GM13977 (cell line): ENCODE results near the gene NRXN2.

Source experiments
- DNase-seq: peaks from one replicate; pipeline ENCODE4 v3.0.0; 2012; ENCODE audit warnings: low spot score
- in situ Hi-C: fragments of 300-500 bp; cut with MboI; formaldehyde crosslinking; loops from one replicate; pipeline ENCODE4 v1.12.0; 2022; ENCODE audit warnings: low sequenced_read_pairs, low pct_unique_long_range_greater_than_20kb, mixed read lengths, inconsistent platforms; ENCODE audit not compliant: unreplicated experiment
- TF ChIP-seq, protein P1 (sequence below): IDR thresholded peaks from 2 replicates; pipeline ENCODE4 v1.5.1; 2012; ENCODE audit warnings: mild to moderate bottlenecking, control low read depth; ENCODE audit not compliant: insufficient read depth; ENCODE audit errors: extremely low read depth, missing control alignments

The NRXN2 gene

DNA sequence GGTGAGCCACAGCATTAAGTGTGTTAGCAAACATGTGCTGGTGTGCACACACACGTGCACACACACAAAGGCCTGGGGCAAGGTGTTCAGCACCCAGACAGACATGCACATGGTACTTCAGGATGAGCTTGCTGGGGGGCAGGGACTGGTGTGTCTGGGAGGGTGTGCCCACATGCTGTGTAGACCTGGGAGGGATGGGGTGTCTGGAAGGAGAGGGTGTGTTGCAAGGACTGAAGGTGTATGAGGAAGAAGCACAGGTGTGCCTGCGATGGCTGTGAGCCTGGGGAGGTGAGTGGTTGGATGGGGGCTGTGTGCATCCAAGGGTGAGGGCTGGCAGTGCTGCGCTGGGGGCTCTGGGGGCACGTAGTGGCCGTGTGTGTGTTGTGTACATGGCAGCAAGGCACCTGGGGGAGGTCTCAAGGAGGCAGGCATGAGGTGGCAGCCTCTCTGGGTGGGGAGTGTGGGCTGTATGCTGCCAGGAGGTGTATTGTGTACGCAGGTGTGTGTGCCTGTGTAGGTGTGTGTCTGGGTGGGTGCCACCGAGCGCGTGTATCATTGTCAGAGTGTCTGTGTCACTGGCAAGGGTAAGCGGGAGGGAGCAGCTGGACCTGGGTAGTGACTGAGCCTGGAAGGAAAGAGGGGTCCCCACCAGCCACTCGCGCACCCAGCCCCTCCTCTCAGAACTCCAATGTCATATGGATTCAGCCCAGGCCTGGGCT is 2.2 kb downstream of the NRXN2 start:
- in situ Hi-C loops, result no loop called here

DNA sequence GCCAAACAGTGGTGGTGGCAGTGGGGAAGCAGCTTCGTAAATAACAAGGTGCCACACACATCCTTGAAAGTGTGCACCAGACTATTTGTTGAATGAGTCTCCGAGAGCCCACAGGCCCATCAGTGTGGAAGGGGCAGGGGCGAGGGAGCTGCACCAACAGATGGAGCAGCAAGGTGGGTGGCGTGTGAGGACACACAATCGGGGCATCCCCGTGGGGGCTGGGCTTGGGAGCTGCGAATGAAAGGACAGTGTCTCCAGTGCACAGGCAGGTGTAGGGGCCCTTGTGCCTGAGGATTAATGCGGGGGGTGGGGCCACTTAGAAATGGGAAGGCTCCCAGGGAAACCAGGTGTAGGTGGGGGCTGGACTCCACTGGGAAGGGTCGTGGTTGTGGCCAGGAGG is 2.8 kb downstream of the NRXN2 start:
- in situ Hi-C loops, result no loop called here
- TF ChIP-seq, protein P1, sequence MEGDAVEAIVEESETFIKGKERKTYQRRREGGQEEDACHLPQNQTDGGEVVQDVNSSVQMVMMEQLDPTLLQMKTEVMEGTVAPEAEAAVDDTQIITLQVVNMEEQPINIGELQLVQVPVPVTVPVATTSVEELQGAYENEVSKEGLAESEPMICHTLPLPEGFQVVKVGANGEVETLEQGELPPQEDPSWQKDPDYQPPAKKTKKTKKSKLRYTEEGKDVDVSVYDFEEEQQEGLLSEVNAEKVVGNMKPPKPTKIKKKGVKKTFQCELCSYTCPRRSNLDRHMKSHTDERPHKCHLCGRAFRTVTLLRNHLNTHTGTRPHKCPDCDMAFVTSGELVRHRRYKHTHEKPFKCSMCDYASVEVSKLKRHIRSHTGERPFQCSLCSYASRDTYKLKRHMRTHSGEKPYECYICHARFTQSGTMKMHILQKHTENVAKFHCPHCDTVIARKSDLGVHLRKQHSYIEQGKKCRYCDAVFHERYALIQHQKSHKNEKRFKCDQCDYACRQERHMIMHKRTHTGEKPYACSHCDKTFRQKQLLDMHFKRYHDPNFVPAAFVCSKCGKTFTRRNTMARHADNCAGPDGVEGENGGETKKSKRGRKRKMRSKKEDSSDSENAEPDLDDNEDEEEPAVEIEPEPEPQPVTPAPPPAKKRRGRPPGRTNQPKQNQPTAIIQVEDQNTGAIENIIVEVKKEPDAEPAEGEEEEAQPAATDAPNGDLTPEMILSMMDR, result no peak
- DNase-seq, result no peak

More for the DNA sequence above, 2.2 kb downstream of the NRXN2 start:
- TF ChIP-seq, protein P1, result no peak
- DNase-seq, result no peak

DNA sequence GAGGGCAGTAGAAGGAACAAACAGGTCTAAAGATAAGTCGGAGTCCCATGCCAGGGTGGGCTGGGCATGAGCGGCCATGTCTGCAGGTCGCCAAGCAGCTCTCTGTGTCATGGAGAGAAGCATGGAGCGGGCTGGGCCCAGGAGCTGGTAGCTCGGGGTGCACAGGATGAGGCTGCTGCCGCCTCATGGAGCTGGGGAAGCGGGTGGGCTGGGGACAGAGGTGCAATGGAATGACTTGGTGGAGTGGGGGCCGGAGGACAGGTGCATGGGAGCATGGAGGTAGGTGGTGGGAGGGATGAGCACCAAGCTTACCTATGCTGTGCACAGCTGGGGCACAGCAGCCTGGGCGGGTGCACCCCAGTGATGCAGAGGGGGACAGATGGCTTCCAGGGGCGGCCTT is 3.6 kb downstream of the NRXN2 start:
- DNase-seq, result no peak
- TF ChIP-seq, protein P1, result no peak
- in situ Hi-C loops, result no loop called here

DNA sequence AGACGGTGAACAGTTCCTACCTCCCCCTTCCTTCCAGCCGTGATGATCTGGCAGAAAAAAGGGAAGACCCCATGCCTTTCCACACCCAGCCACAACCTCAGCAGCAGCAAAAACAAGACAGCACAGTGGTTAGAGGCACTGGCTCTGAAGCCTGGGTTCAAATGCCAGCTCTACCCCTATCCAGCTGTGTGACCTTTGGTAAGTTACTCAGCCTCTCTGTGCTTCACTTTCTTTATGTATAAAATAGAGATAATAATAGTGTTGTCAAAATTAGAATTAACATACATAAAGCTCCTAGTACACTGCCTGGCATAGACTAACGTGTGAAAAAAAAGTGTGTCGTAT is 4.2 kb downstream of the NRXN2 start:
- in situ Hi-C loops, result no loop called here
- DNase-seq, result no peak
- TF ChIP-seq, protein P1, result no peak

DNA sequence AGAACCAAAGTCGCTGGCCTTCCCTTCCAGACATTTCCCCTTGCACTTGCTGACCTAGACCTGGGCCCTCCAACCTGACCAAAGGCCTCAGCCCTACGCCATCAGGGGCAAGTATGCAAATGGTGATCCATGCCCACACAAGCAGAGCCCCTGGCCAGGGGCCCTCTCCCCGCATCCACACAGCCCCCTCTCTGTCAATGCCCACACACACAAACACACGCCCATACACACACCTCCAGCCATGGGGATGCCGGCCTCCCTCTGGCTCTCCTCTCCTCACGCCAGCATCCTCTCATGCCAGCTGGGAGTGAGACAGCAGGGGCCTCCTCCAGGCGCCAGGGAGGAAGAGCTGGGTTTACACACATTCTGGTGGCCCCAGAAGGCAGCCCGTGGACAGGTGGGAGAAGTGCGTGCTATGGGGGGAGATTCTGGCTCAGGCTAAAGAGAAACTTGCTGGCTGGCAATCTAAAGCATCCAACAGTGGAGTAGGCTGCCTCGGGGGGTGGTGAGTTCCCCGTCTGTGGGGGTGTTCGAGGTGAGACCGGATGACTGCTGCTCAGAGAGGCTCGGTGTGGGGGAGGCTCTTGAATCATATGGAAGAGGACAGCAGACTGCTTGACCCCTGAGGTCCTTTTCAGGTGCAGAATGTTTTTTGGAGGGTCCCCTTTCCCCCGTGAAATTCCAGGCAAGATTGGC is 4.8 kb downstream of the NRXN2 start:
- in situ Hi-C loops, result no loop called here
- TF ChIP-seq, protein P1, result no peak

DNA sequence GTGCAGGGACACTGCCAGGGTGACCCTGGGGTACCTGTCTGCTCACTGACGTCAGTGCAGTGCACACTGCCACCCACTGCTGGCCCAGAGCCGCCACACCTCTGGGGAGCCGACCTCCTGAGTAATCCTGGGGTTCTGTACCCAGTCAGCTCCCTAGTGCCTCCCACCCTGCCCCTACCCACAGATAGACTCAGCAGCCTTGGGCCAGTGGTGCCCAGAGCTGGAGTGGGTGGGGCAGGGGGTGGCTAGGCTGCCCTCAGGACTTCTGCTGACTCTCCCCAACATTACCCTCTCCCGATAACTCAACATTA is 5.8 kb downstream of the NRXN2 start:
- in situ Hi-C loops, result no loop called here
- TF ChIP-seq, protein P1, result no peak
- DNase-seq, result no peak

More for the DNA sequence above, 4.8 kb downstream of the NRXN2 start:
- DNase-seq, result no peak
